Renal cortical epithelial cell (primary cell): ENCODE results near the gene MTHFSD. TPM values are rescaled to one million over a fixed set of nuclear protein-coding genes. Genes with fewer than 3 reads are reported as not detected.

Experiments
- DNase-seq: peaks from one replicate; pipeline ENCODE4 v3.0.0-alpha.2; 2011; ENCODE audit warnings: low read depth
- total RNA-seq: library from RNA; depleted of rRNA; stranded (reverse); fragments of >200 nt; gene quantifications from 2 replicates; pipeline ENCODE4 v1.2.3, GENCODE V29; 2014

The MTHFSD gene
- total RNA-seq, 1 donor from 2014 or later, result 18.5 TPM

DNA sequence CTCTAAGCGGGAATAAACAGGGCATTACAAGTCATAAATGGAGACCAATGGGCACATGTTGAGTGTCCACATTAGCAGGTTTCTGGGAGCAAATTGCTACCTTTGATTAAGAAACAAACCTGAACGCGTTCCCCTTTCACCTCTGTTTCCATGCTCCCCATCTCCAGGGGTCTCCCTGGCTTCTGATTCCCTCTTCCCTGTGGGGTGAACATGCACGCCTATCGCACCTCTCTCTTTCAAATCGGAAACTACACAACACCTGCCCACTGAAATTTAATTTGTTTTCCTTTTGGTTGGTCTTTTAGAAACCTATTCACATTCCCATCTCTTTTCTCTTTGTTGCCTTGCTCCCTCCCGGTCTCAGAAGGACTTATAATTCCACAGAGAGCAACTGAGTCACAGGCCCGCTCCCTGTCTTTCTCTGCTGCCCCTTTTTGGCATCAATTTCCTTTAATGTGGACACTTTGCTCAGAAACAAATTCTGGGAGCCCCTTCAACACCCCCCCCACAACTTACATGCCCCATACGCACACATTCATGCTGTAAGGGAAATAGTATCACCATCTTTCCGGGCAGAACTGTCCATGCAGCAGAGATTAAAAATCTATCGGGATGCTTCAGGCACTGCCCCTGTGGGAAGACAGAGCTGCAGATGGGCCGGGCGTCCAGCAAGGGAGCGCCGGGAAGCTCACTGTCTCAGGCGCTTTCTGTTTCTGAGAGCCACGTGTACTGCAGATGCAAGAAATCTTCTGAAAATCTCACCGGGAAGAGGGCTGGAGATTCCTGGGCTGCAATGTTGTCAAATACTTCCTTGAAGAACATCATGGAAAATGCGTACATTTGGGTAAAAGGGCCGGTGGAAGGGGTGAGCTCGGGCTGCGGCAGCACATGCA lies 51.9 kb downstream of the MTHFSD start:
- DNase-seq, result no peak

GRCh38 chr16:86501989-86502855 lies 52.8 kb downstream of the MTHFSD start:
- DNase-seq, result no peak

- DNase-seq, result no peak
These were observed 54.1 kb downstream of the MTHFSD start for GRCh38 chr16:86500708-86501510.

DNA sequence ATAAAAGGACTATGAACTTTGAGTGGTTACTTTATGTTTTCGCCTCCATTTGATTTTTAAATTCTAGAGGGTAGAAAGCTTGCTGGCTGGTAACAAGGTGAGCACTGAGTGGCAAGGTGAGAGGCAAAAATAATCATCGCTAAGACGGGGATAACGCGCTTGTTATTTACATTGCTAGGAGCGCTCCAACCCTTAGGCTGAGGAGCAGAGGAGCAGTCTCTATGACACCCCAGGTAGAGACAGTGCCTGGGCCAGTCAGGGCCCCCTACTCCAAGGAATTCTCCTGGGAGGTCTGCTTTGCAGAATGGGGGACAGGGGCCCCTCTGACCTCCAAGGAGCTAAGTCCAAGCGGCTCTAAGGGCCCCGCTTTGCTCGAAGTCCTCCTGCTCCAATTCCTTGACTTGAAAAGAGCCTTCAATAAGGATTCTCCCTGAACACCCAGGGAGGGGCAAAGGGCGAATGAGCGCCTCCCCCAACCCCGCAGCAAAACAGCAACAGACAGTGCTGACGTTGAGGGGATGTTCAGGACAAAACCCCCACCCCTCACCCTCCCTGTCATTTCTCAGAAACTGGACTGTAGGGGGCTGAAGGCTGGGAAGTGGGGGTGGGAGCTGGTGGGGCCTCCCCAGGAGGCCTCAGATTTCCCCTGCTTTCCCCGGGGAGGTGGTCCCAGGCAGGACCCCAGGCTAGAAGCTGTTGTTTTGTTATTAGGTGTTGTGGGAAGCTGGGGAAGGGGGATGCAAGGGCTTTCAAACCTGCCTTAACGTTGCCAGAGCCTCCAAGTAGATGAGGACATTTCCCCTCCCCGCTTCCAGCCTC lies 54.9 kb downstream of the MTHFSD start:
- no peak for DNase-seq

GRCh38 chr16:86499440-86499786 lies 55.6 kb downstream of the MTHFSD start:
- DNase-seq, result no peak

DNA sequence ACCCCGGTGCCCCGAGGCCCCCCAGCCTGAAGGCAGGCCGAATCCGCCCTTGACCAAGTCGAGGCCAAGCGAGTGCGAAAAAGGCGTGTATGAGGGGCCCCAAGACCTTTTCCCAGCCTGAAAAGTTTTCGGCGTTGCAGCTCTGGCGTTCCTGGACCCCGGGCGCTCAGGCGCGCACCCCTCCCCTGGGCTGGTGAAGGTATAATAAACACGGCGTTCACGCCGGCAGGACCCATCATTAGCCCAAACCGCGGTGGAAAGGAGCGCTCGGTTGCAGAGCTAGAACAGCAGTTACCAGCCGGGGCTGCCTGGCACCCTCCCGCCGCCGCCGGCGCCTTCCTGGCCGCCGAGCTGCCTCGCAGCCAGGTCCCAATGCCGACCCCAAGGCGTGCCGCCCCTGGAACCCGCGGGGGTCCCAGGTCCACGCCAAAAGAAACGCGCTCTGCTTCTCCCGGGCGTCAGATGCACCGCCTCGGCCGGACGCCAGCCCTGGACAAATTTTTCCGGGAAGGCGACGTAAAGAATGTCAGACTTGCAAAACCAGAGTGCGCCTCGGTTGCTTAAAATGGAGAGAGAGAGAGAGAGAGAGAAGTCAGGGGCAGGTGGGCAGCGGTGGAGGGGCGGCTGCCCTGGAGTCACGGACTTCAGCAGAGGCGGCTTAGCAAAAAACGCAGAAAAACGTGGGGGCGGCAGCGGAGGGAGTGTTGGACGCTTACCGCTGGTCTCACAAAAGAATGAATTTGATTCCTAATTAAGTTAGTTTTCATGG lies 56.2 kb downstream of the MTHFSD start:
- DNase-seq, result no peak

DNA sequence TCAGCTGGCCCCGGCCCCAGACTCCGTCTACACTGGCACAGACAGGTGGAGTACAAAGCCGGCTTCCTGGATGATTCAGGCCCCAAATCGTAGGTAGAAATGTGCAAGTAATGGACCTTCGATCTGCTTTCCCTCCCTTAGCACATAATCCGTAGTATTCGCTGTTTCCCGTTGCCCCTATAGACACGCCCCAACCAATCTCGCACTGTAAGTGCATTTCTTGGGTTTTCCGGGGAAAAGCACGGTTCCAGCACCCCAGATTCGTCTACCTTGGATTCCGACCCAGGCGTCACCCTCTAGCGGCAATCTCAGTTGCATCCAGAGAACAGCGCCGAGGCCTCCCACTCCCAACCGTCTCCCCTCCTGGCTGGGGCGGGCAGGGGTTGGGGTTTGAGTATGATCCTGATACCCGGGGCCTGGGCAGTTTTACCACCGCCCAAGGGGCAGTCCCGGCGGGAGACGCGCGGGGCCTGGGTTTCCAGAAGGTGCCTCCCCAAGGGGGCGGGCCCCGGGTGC lies 56.8 kb downstream of the MTHFSD start:
- DNase-seq, result no peak

GRCh38 chr16:86497551-86498021 lies 57.4 kb downstream of the MTHFSD start:
- DNase-seq, result no peak

DNA sequence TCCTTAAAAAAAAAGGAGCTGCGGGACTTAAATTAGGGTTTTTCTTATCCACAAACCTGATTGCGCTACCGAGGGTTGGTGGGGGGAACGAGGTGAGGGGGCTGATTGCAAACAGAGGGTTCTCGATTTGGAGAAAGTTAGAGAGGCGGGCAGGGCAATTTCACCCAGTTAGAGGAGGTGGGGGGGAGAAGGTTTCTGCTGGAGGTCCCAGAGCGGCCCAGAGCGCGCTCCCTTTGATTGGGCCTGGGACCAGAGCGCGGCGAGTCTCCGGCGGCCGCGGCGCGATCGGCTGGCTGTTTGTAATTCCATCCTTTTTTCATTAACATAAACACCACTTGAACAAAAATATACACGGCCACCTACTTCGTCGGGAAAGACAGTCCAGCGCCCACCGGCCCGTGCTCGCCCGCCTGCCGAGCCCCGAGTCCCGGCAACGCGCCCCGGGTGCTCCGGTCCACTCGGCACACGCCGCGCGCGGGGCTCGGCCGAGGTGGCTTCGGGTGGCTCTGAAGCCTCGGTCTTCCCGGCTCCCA lies 58.0 kb downstream of the MTHFSD start:
- no peak for DNase-seq

- DNase-seq, result no peak
These were observed 58.6 kb downstream of the MTHFSD start for GRCh38 chr16:86496262-86496928.

GRCh38 chr16:86495756-86496261 lies 59.2 kb downstream of the MTHFSD start:
- no peak for DNase-seq

GRCh38 chr16:86495357-86495701 lies 59.7 kb downstream of the MTHFSD start:
- no peak for DNase-seq

- no peak for DNase-seq
These were observed 60.3 kb downstream of the MTHFSD start for GRCh38 chr16:86494565-86495356.

- no peak for DNase-seq
These were observed 60.9 kb downstream of the MTHFSD start for GRCh38 chr16:86494039-86494564.

GRCh38 chr16:86492961-86493629 lies 61.9 kb downstream of the MTHFSD start:
- DNase-seq, result no peak

GRCh38 chr16:86492267-86492960 lies 62.6 kb downstream of the MTHFSD start:
- DNase-seq, result no peak

DNA sequence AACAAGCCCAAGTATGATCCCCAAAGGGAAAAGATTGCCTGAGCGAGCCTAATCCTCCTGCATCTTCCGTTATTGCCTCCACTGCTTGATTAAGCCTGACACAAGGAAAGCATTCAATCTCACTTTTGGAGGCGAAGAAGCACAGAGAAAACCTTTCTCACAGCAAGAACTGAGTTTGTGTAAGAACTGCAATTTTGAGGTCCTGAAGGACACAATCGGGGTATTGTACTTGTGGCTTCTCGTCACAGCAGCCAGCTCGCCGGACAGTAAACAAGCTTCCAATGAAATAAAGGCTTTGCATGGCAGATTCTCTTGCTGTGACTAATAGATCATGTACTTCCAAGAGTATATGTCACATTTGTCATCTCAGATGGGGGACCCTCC lies 63.4 kb downstream of the MTHFSD start:
- DNase-seq, result no peak
